OCI-LY1 (cell line): ENCODE results near the gene COG2.

ENCODE experiments used
- CTCF ChIP-seq: fragments of 200-600 bp; sonication (generic), shearing (Covaris generic); IDR thresholded peaks from 2 replicates; pipeline ENCODE4 v1.5.1; 2017; ENCODE audit warnings: mild to moderate bottlenecking, antibody characterized with exemption, low read length, moderate library complexity, mixed read lengths
- EZH2 ChIP-seq: fragments of 200-600 bp; sonication (generic), shearing (Covaris generic); IDR thresholded peaks from 2 replicates; pipeline ENCODE4 v1.8.0; 2017; ENCODE audit warnings: borderline replicate concordance, mixed run types, mild to moderate bottlenecking, antibody characterized with exemption, low read length, moderate library complexity, mixed read lengths

GRCh38 chr1:230739564-230740290 is 97.4 kb downstream of the COG2 start:
- TF ChIP-seq CTCF (no peak), EZH2 (no peak)
